KMS-11 (cell line): ENCODE measurements around the gene PPIF.

ENCODE experiments used
- H2AFZ ChIP-seq: fragments of 200-600 bp; sonication (generic); 2 replicates; pipeline ENCODE4 v1.6.1; 2016; ENCODE audit warnings: antibody characterized with exemption, mixed run types, low read depth
- H3K27ac ChIP-seq: fragments of 200-600 bp; sonication (generic); 2 replicates; pipeline ENCODE4 v1.6.1; 2016; ENCODE audit warnings: mild to moderate bottlenecking, mixed run types
- H3K27me3 ChIP-seq: fragments of 200-600 bp; sonication (generic); 2 replicates; pipeline ENCODE4 v1.6.1; 2017; ENCODE audit warnings: mild to moderate bottlenecking, low read depth, mixed run types, moderate library complexity; ENCODE audit not compliant: insufficient read depth
- H3K36me3 ChIP-seq: fragments of 200-600 bp; sonication (generic); 2 replicates; pipeline ENCODE4 v1.6.1; 2017; ENCODE audit warnings: mild to moderate bottlenecking, mixed run types; ENCODE audit not compliant: insufficient read depth
- H3K4me1 ChIP-seq: fragments of 200-600 bp; sonication (generic); 2 replicates; pipeline ENCODE4 v1.6.1; 2016; ENCODE audit warnings: mild to moderate bottlenecking, low read depth, mixed run types; ENCODE audit not compliant: poor library complexity, severe bottlenecking
- H3K4me2 ChIP-seq: fragments of 200-600 bp; sonication (generic); 2 replicates; pipeline ENCODE4 v1.7.0; 2016; ENCODE audit warnings: mild to moderate bottlenecking, mixed run types
- H3K4me3 ChIP-seq: fragments of 200-600 bp; sonication (generic); IDR thresholded peaks from 2 replicates; pipeline ENCODE4 v1.6.1; 2017; ENCODE audit warnings: low read depth, low read length, mixed read lengths; ENCODE audit not compliant: insufficient read depth
- H3K79me2 ChIP-seq: fragments of 200-600 bp; sonication (generic); 2 replicates; pipeline ENCODE4 v1.6.1; 2016; ENCODE audit warnings: low read depth, mixed run types; ENCODE audit not compliant: insufficient read depth
- H3K9ac ChIP-seq: fragments of 200-600 bp; sonication (generic); 2 replicates; pipeline ENCODE4 v1.6.1; 2016; ENCODE audit warnings: mild to moderate bottlenecking, mixed run types
- H4K20me1 ChIP-seq: fragments of 200-600 bp; sonication (generic); 2 replicates; pipeline ENCODE4 v1.6.1; 2016; ENCODE audit warnings: mild to moderate bottlenecking, mixed run types; ENCODE audit not compliant: insufficient read depth
- CTCF ChIP-seq: fragments of 200-600 bp; sonication (generic); conservative IDR thresholded peaks from 2 replicates; pipeline ENCODE4 v1.6.1; 2017; ENCODE audit warnings: low read depth, mild to moderate bottlenecking, antibody characterized with exemption, low read length, moderate library complexity, mixed read lengths

PPIF gene

DNA sequence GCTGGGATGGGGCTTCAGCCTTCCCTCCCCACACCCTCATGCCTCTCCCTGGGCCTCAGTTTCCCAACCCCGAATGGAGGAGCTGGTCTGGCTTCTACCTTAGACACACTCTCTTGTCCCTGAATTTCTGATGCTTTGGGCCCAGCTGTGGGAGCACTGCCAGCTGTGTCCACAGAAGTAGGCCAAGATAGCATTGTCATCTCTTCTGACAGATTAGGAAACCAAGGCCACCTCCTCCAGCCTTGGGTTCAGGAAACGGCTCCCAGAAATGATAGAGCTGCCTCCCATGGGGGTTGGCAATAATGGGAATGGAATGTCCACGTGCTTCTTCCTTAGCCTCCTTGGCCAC, 1.3 kb downstream of the PPIF start:
- Histone ChIP-seq H3K27me3 (no peaks in the 10 kb centered on the region), H3K27ac (peak overlapping the region; percentile 97), H4K20me1 (peaks cover 15% of the 10 kb centered on the region), H3K36me3 (peaks cover 32% of the 10 kb centered on the region; the same call in 1 of the 2 replicates), H3K4me3 (no peak overlapping the region), H3K4me2 (peak overlapping the region; percentile 100), H3K4me1 (peaks cover 51% of the 10 kb centered on the region), H2AFZ (no peak overlapping the region), H3K9ac (peak overlapping the region; percentile 100), H3K79me2 (peaks cover 45% of the 10 kb centered on the region)
- no peak for TF ChIP-seq CTCF

DNA sequence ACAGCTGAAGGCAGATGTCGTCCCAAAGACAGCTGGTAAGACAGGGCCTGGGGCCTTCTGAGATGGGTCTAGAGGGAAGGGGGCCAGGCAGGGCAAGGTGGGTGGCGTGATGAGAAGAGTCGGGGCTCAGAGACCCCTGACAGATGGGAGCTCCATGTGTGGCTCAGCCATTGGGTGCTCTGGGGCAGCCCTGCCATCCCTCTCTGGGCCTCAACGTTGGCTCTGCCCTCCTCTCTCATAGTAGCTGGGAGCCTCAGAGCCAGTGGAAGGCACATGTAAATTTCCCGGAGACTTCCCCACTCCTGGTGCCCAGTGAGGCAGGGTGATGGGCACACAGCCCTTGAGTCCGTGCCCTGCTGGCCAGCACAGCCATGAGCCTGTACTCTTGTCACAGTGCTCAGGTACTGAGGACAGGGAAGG, 1.8 kb downstream of the PPIF start:
- Histone ChIP-seq H3K4me3 (no peak overlapping the region), H3K36me3 (peaks cover 36% of the 10 kb centered on the region; the same call in 1 of the 2 replicates), H2AFZ (no peak overlapping the region), H3K27ac (peak overlapping the region; percentile 97; the same call in 1 of the 2 replicates), H3K4me1 (peaks cover 51% of the 10 kb centered on the region), H4K20me1 (peaks cover 15% of the 10 kb centered on the region), H3K27me3 (no peaks in the 10 kb centered on the region), H3K4me2 (peak overlapping the region; percentile 100), H3K79me2 (peaks cover 45% of the 10 kb centered on the region), H3K9ac (peak overlapping the region; percentile 100; the same call in 1 of the 2 replicates)
- no peak for TF ChIP-seq CTCF

DNA sequence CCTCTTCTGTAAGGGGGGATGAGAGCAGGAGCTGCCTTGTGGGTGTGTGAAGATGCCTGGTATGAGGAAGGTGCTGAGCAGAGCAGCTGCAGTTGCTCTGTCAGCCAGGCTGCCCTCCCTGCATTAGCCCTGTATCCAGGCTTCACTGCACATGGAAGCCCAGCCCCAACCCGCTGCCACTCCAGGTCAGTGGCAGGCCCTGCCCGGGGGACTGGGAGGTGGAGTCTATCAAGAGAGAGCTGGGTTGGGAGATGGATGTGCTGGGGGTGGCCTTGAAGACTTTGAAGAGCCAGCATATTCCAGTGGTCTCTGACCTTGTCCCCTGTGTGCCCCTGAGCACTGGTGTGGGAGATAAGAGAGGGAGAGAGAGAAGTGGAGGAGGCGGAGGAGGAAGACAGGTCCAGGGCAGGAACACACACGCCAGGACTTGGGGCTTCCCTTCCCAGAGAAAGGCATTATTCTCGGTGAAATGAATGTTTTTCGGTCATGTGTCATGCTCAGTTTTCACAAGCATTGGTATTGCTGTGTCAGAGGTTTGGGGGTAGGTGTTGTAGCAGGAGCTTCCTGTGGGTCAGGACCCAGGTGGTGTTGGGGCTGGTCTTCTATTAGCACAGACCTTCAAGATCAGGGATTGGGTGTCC, 2.6 kb downstream of the PPIF start:
- TF ChIP-seq CTCF: no peak
- peaks cover 15% of the 10 kb centered on the region for H4K20me1 ChIP-seq
- H3K9ac ChIP-seq: no peak overlapping the region
- no peak overlapping the region for H3K4me3 ChIP-seq
- peak overlapping the region; percentile 24; the same call in 1 of the 2 replicates for H3K27ac ChIP-seq
- H2AFZ ChIP-seq: no peak overlapping the region
- peaks cover 36% of the 10 kb centered on the region; the same call in 1 of the 2 replicates for H3K36me3 ChIP-seq
- peaks cover 47% of the 10 kb centered on the region for H3K4me1 ChIP-seq
- peak overlapping the region; percentile 100; the same call in 1 of the 2 replicates for H3K4me2 ChIP-seq
- no peaks in the 10 kb centered on the region for H3K27me3 ChIP-seq
- peaks cover 45% of the 10 kb centered on the region for H3K79me2 ChIP-seq

GRCh38 chr10:79350407-79351154, 3.3 kb downstream of the PPIF start:
- no peak overlapping the region for H3K4me3 ChIP-seq
- H3K4me2 ChIP-seq: no peak overlapping the region
- peaks cover 15% of the 10 kb centered on the region for H4K20me1 ChIP-seq

More at GRCh38 chr10:79350407-79351154, 3.3 kb downstream of the PPIF start:
- Histone ChIP-seq H3K27me3 (no peaks in the 10 kb centered on the region), H2AFZ (no peak overlapping the region), H3K36me3 (peaks cover 36% of the 10 kb centered on the region; the same call in 1 of the 2 replicates), H3K27ac (no peak overlapping the region), H3K9ac (no peak overlapping the region), H3K79me2 (peaks cover 45% of the 10 kb centered on the region), H3K4me1 (peaks cover 46% of the 10 kb centered on the region)
- TF ChIP-seq CTCF: no peak
